DND-41 (cell line): Measurements from ENCODE around the gene CCNB3.

ENCODE experiments used
- ATAC-seq: fragments of 200-7000 bp; cut with Tn5 transposase; 3 replicates; pipeline ENCODE4 v1.9.1; 2021; ENCODE audit warnings: low read depth; ENCODE audit not compliant: insufficient read depth
- DNase-seq: peaks from one replicate; pipeline ENCODE4 v3.0.0-alpha.2; 2020
- H2AFZ ChIP-seq: 2 replicates; pipeline ENCODE4 v1.6.0; 2012; ENCODE audit warnings: low read depth, low read length
- H3K27ac ChIP-seq: 2 replicates; pipeline ENCODE4 v1.5.1; 2012; ENCODE audit warnings: low read length, inconsistent platforms
- H3K27me3 ChIP-seq: fragments of 200-600 bp; sonication (generic); 2 replicates; pipeline ENCODE4 v1.6.0; 2012; ENCODE audit warnings: low read length, mild to moderate bottlenecking, inconsistent platforms; ENCODE audit not compliant: insufficient read depth, poor library complexity
- H3K36me3 ChIP-seq: 2 replicates; pipeline ENCODE4 v1.5.1; 2012; ENCODE audit warnings: low read length, inconsistent platforms; ENCODE audit not compliant: insufficient read depth
- H3K4me1 ChIP-seq: 2 replicates; pipeline ENCODE4 v1.5.1; 2012; ENCODE audit warnings: mild to moderate bottlenecking, low read length; ENCODE audit not compliant: insufficient read depth
- H3K4me2 ChIP-seq: 2 replicates; pipeline ENCODE4 v1.6.0; 2012; ENCODE audit warnings: mild to moderate bottlenecking, moderate library complexity, low read length, inconsistent platforms; ENCODE audit not compliant: insufficient read depth
- H3K4me3 ChIP-seq, 2 experiments: fragments of 200-600 bp in 1 of 2; shearing (Covaris generic) in 1 of 2; 2 replicates each; pipeline ENCODE4 v1.5.1; 2012 to 2016; ENCODE audit warnings: inconsistent platforms in 2 of 2, low read length in 2 of 2, mild to moderate bottlenecking in 2 of 2, low read depth in 1 of 2, moderate library complexity in 1 of 2
- H3K79me2 ChIP-seq: 2 replicates; pipeline ENCODE4 v1.6.0; 2012; ENCODE audit warnings: low read length, inconsistent platforms; ENCODE audit not compliant: insufficient read depth
- H3K9ac ChIP-seq: 2 replicates; pipeline ENCODE4 v1.6.0; 2012; ENCODE audit warnings: low read depth, mild to moderate bottlenecking, inconsistent platforms, low read length, moderate library complexity
- H3K9me3 ChIP-seq: 2 replicates; pipeline ENCODE4 v1.5.1; 2012; ENCODE audit warnings: low read length, moderate library complexity, mild to moderate bottlenecking, inconsistent platforms; ENCODE audit not compliant: insufficient read depth, severe bottlenecking
- H4K20me1 ChIP-seq: 2 replicates; pipeline ENCODE4 v1.6.0; 2012; ENCODE audit warnings: low read length; ENCODE audit not compliant: insufficient read depth
- EZH2 ChIP-seq: IDR thresholded peaks from 3 replicates; pipeline ENCODE4 v1.6.1; 2012; ENCODE audit warnings: borderline replicate concordance, low read depth, mild to moderate bottlenecking, moderate library complexity, low read length, inconsistent platforms; ENCODE audit not compliant: severe bottlenecking
- TF ChIP-seq, protein P1 (sequence below): IDR thresholded peaks from 2 replicates; pipeline ENCODE4 v1.5.1; 2012; ENCODE audit warnings: borderline replicate concordance, low read length, moderate library complexity, mild to moderate bottlenecking; ENCODE audit not compliant: poor library complexity, severe bottlenecking; ENCODE audit errors: extremely low read depth

The CCNB3 gene

DNA sequence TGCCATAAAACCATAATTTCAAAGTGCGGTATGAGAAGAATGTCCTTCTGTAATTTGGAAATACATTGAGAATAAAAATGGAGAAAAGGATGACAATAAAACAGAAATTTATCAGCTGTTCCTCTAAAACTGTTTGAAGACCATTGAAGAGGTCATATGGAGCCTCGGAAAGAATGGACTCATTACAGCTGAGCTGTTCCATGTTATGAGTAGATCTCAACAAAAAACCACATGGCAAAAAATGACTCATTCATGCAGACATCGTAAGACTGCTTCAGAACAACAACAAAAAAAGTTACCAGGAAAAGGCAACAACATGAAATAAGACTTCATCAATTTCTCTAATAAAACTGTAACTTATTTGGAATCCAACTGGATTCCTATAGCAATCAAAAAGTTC, 43.4 kb upstream of the CCNB3 start:
- no peaks in the 10 kb centered on the region for H3K27me3 ChIP-seq
- H3K36me3 ChIP-seq: no peaks in the 10 kb centered on the region
- no peak overlapping the region for H3K4me2 ChIP-seq
- no peak overlapping the region for H3K9ac ChIP-seq
- no peak for DNase-seq
- no peaks in the 10 kb centered on the region for H3K79me2 ChIP-seq
- no peaks in the 10 kb centered on the region for H3K4me1 ChIP-seq
- no peak overlapping the region for H2AFZ ChIP-seq
- ATAC-seq: no peak
- H4K20me1 ChIP-seq: no peaks in the 10 kb centered on the region
- H3K9me3 ChIP-seq: no peaks in the 10 kb centered on the region
- H3K4me3 ChIP-seq: no peak overlapping the region
- no peak overlapping the region for H3K27ac ChIP-seq
- TF ChIP-seq, protein P1, sequence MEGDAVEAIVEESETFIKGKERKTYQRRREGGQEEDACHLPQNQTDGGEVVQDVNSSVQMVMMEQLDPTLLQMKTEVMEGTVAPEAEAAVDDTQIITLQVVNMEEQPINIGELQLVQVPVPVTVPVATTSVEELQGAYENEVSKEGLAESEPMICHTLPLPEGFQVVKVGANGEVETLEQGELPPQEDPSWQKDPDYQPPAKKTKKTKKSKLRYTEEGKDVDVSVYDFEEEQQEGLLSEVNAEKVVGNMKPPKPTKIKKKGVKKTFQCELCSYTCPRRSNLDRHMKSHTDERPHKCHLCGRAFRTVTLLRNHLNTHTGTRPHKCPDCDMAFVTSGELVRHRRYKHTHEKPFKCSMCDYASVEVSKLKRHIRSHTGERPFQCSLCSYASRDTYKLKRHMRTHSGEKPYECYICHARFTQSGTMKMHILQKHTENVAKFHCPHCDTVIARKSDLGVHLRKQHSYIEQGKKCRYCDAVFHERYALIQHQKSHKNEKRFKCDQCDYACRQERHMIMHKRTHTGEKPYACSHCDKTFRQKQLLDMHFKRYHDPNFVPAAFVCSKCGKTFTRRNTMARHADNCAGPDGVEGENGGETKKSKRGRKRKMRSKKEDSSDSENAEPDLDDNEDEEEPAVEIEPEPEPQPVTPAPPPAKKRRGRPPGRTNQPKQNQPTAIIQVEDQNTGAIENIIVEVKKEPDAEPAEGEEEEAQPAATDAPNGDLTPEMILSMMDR: no peak
- no peak for TF ChIP-seq EZH2

DNA sequence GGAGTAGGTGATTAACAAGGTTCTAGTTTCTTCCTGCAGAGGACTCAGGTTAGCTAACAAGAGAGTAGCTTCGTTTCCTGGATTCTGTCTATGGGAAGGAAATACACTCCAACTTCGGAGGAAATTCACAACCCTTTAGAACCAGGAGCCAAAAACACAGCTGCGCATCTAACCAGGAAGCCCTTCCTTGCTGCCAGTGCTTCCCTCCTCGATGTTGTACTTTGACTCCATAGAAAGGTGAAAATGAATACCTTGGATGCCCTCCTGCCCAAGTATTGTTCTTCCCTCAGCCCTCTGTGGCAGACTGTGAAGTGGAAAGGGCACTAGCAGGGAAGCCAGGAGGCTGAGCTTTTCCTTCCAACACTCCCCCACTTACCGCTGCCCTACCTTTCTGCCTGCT, 38.8 kb upstream of the CCNB3 start:
- Histone ChIP-seq H3K4me3 (no peak overlapping the region), H2AFZ (no peak overlapping the region), H3K27me3 (no peaks in the 10 kb centered on the region), H3K36me3 (no peaks in the 10 kb centered on the region), H3K79me2 (no peaks in the 10 kb centered on the region), H3K9ac (no peak overlapping the region), H3K4me2 (no peak overlapping the region), H3K4me1 (no peaks in the 10 kb centered on the region), H4K20me1 (no peaks in the 10 kb centered on the region), H3K27ac (no peak overlapping the region), H3K9me3 (no peaks in the 10 kb centered on the region)
- TF ChIP-seq, protein P1: no peak
- no peak for TF ChIP-seq EZH2
- no peak for DNase-seq
- no peak for ATAC-seq

DNA sequence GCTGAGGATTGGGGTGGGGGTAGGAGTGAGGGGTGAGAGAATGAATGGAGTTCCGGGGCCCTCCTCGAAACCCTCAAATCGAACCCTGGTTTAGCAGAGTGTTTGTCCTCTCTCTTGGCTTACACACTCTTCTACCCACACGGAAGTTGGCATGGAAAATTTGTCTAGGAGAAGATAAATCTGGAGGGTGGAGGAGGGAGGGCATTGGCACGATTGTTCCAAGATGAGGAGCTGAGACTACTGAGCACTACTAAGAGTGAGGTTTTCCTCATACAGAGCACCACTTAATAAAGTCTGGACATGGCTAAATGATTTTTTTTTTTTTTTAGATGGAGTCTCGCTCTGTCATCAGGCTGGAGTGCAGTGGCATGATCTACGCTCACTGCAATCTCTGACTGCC, 37.2 kb upstream of the CCNB3 start:
- H3K36me3 ChIP-seq: no peaks in the 10 kb centered on the region
- H3K27me3 ChIP-seq: no peaks in the 10 kb centered on the region
- no peak overlapping the region for H3K9ac ChIP-seq
- no peak overlapping the region for H3K27ac ChIP-seq
- no peak overlapping the region for H3K4me3 ChIP-seq
- H3K9me3 ChIP-seq: no peaks in the 10 kb centered on the region
- ATAC-seq: no peak
- no peak for DNase-seq
- H3K79me2 ChIP-seq: no peaks in the 10 kb centered on the region
- no peak overlapping the region for H3K4me2 ChIP-seq
- no peaks in the 10 kb centered on the region for H3K4me1 ChIP-seq
- H2AFZ ChIP-seq: no peak overlapping the region
- no peaks in the 10 kb centered on the region for H4K20me1 ChIP-seq
- TF ChIP-seq, protein P1: no peak
- no peak for TF ChIP-seq EZH2

DNA sequence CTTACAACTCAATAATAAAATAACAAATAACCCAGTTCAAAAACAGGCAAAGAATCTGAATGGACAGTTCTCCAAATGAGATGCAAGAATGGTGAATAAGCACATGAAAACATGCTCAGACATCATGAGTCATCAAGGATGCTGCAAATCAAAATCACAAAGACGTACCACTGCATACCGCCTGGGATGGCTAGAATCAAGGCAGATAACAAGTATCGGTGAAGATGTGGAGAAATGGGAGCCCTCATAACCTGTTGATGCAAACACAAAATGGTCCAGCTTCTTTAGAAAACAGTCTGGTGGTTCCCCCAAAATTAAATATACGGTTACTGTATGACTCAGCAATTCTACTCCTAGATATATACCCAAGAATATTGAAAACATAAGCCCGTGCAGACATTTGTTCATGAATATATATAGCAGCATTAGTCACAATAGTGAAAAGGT, 36.3 kb upstream of the CCNB3 start:
- Histone ChIP-seq H3K4me2 (no peak overlapping the region), H3K4me1 (no peaks in the 10 kb centered on the region), H3K79me2 (no peaks in the 10 kb centered on the region), H3K27ac (no peak overlapping the region), H3K9ac (no peak overlapping the region), H3K27me3 (no peaks in the 10 kb centered on the region), H2AFZ (no peak overlapping the region), H3K4me3 (no peak overlapping the region), H4K20me1 (no peaks in the 10 kb centered on the region), H3K36me3 (no peaks in the 10 kb centered on the region), H3K9me3 (no peaks in the 10 kb centered on the region)
- ATAC-seq (no peak), DNase-seq (no peak)
- TF ChIP-seq, protein P1: no peak
- no peak for TF ChIP-seq EZH2
